CD4-positive, CD25-positive, alpha-beta regulatory T cell (primary cell): ENCODE measurements around the gene AMPD2. TPM values are rescaled to one million over a fixed set of nuclear protein-coding genes. Genes with fewer than 3 reads are reported as not detected.

Source experiments
- ATAC-seq, 2 donors: fragments of 150-1000 bp; cut with Tn5 transposase; one replicate each; pipeline ENCODE4 v1.10.0; 2021; ENCODE audit warnings: low read depth in 2 of 2, moderate number of reproducible peaks in 2 of 2, moderate library complexity in 1 of 2
- DNase-seq, 3 donors: peaks; one replicate each; pipeline versions ENCODE4 v3.0.0 to v3.0.0-alpha.2; 2012 to 2022; ENCODE audit warnings: mixed read lengths in 1 of 3
- H3K27ac ChIP-seq: one replicate; pipeline ENCODE4 v1.7.0; 2013; ENCODE audit warnings: mild to moderate bottlenecking, low read length; ENCODE audit not compliant: insufficient read depth, poor library complexity, severe bottlenecking
- H3K27me3 ChIP-seq: one replicate; pipeline ENCODE4 v1.7.0; 2013; ENCODE audit warnings: low read length; ENCODE audit not compliant: control insufficient read depth, insufficient read depth
- H3K36me3 ChIP-seq: one replicate; pipeline ENCODE4 v1.7.0; 2013; ENCODE audit warnings: mild to moderate bottlenecking, low read length, moderate library complexity; ENCODE audit not compliant: control insufficient read depth, insufficient read depth
- H3K4me1 ChIP-seq: 2 replicates; pipeline ENCODE4 v1.7.0; 2013; ENCODE audit warnings: mild to moderate bottlenecking, low read length; ENCODE audit not compliant: insufficient read depth, control insufficient read depth, poor library complexity, severe bottlenecking
- H3K4me3 ChIP-seq: one replicate; pipeline ENCODE4 v1.7.0; 2013; ENCODE audit warnings: low read depth, mild to moderate bottlenecking, low read length, moderate library complexity
- H3K9me3 ChIP-seq, 2 experiments: 1 replicate in 1 of 2; 2 replicates in 1 of 2; pipeline ENCODE4 v1.7.0; 2013; ENCODE audit warnings: low read length in 2 of 2, mild to moderate bottlenecking in 1 of 2, moderate library complexity in 1 of 2; ENCODE audit not compliant: control insufficient read depth in 2 of 2
- H3K27ac Mint-ChIP-seq, 3 donors: one replicate each; pipeline ENCODE4 v1.8.0; 2020 to 2022; ENCODE audit warnings: mild to moderate bottlenecking in 3 of 3, mixed read lengths in 3 of 3, moderate library complexity in 2 of 3
- H3K27me3 Mint-ChIP-seq: one replicate; pipeline ENCODE4 v1.8.0; 2022; ENCODE audit warnings: mild to moderate bottlenecking, mixed read lengths
- H3K36me3 Mint-ChIP-seq: one replicate; pipeline ENCODE4 v1.8.0; 2020; ENCODE audit warnings: mixed read lengths
- H3K4me1 Mint-ChIP-seq, 4 donors: one replicate each; pipeline ENCODE4 v1.8.0; 2020 to 2022; ENCODE audit warnings: mixed read lengths in 4 of 4, mild to moderate bottlenecking in 1 of 4
- H3K4me3 Mint-ChIP-seq, 4 donors: one replicate each; pipeline ENCODE4 v1.8.0; 2020 to 2022; ENCODE audit warnings: mild to moderate bottlenecking in 4 of 4, mixed read lengths in 4 of 4, moderate library complexity in 3 of 4
- H3K9me3 Mint-ChIP-seq, 7 donors: one replicate each; pipeline ENCODE4 v1.8.0; 2020 to 2022; ENCODE audit warnings: mixed read lengths in 7 of 7, mild to moderate bottlenecking in 3 of 7, moderate library complexity in 2 of 7
- polyA plus RNA-seq, 4 donors: library from polyadenylated mRNA; unstranded; fragments of 300-500 nt; fragmentation: Illumina TruSeq; gene quantifications; one replicate each; pipeline ENCODE4 v1.2.3, GENCODE V29; 2021
- total RNA-seq: library from RNA; stranded (reverse); gene quantifications from one replicate; pipeline ENCODE4 v1.2.3, GENCODE V29; 2022

Gene AMPD2
- total and polyA plus RNA-seq, 5 donors from 2014 or later: 23.3 to 203 (median 27.8) TPM

- ATAC-seq (no peak), DNase-seq (no peak)
- H3K9me3 ChIP-seq: no peaks in the 10 kb centered on the region
- H3K9me3 Mint-ChIP-seq: no peaks in the 10 kb centered on the region
- no peak overlapping the region for H3K4me3 ChIP-seq
- no peaks in the 10 kb centered on the region for H3K4me1 ChIP-seq
- H3K4me1 Mint-ChIP-seq: peaks cover 4 to 14% (median 9%) of the 10 kb centered on the region in 4 donors
- no peaks in the 10 kb centered on the region for H3K36me3 ChIP-seq
- H3K27me3 ChIP-seq: no peaks in the 10 kb centered on the region
- no peak overlapping the region for H3K4me3 Mint-ChIP-seq
- H3K27ac ChIP-seq: no peak overlapping the region
- H3K27ac Mint-ChIP-seq: no peak overlapping the region
- H3K27me3 Mint-ChIP-seq: no peaks in the 10 kb centered on the region
- H3K36me3 Mint-ChIP-seq: peaks cover 2% of the 10 kb centered on the region
Observed at GRCh38 chr1:109605381-109605780, 14.3 kb upstream of the AMPD2 start.

- Histone ChIP-seq H3K27ac (no peak overlapping the region), H3K4me3 (no peak overlapping the region), H3K36me3 (no peaks in the 10 kb centered on the region), H3K27me3 (peaks cover 2% of the 10 kb centered on the region), H3K4me1 (no peaks in the 10 kb centered on the region), H3K9me3 (no peaks in the 10 kb centered on the region)
- ATAC-seq (no peak), DNase-seq (no peak)
- Mint-ChIP-seq H3K27me3 (no peaks in the 10 kb centered on the region), H3K4me3 (no peak overlapping the region), H3K27ac (no peak overlapping the region), H3K9me3 (no peaks in the 10 kb centered on the region), H3K4me1 (peaks cover 0 to 3% (median 0%) of the 10 kb centered on the region in 4 donors), H3K36me3 (no peaks in the 10 kb centered on the region)
Observed at GRCh38 chr1:109609881-109610280, 9.8 kb upstream of the AMPD2 start.

GRCh38 chr1:109610609-109611307, 8.9 kb upstream of the AMPD2 start:
- Mint-ChIP-seq H3K36me3 (no peaks in the 10 kb centered on the region), H3K4me1 (peaks cover 0 to 3% (median 1%) of the 10 kb centered on the region in 4 donors), H3K9me3 (no peaks in the 10 kb centered on the region), H3K27me3 (no peaks in the 10 kb centered on the region), H3K4me3 (no peak overlapping the region), H3K27ac (no peak overlapping the region)
- no peak for DNase-seq
- H3K36me3 ChIP-seq: no peaks in the 10 kb centered on the region
- no peak overlapping the region for H3K27ac ChIP-seq
- H3K9me3 ChIP-seq: no peaks in the 10 kb centered on the region
- H3K4me1 ChIP-seq: no peaks in the 10 kb centered on the region
- H3K4me3 ChIP-seq: no peak overlapping the region
- peaks cover 2% of the 10 kb centered on the region for H3K27me3 ChIP-seq
- no peak for ATAC-seq

- Mint-ChIP-seq H3K4me3 (no peak overlapping the region), H3K27ac (no peak overlapping the region), H3K9me3 (no peaks in the 10 kb centered on the region), H3K27me3 (no peaks in the 10 kb centered on the region), H3K36me3 (no peaks in the 10 kb centered on the region), H3K4me1 (peaks cover under 1 to 9% (median 4%) of the 10 kb centered on the region in 4 donors)
- DNase-seq (no peak), ATAC-seq (no peak)
- Histone ChIP-seq H3K4me3 (no peak overlapping the region), H3K36me3 (no peaks in the 10 kb centered on the region), H3K27me3 (peaks cover 2% of the 10 kb centered on the region), H3K27ac (no peak overlapping the region), H3K9me3 (no peaks in the 10 kb centered on the region), H3K4me1 (no peaks in the 10 kb centered on the region)
Observed at GRCh38 chr1:109611308-109611990, 8.2 kb upstream of the AMPD2 start.

GRCh38 chr1:109613361-109614147, 6.1 kb upstream of the AMPD2 start:
- H3K27me3 ChIP-seq: peaks cover 2% of the 10 kb centered on the region
- no peak overlapping the region for H3K4me3 ChIP-seq
- peaks cover 0 to 23% (median 13%) of the 10 kb centered on the region in 4 donors for H3K4me1 Mint-ChIP-seq
- no peak overlapping the region for H3K27ac ChIP-seq
- DNase-seq (no peak), ATAC-seq (no peak)
- H3K27ac Mint-ChIP-seq: no peak overlapping the region
- H3K9me3 ChIP-seq: no peaks in the 10 kb centered on the region
- H3K27me3 Mint-ChIP-seq: no peaks in the 10 kb centered on the region
- no peaks in the 10 kb centered on the region for H3K36me3 Mint-ChIP-seq
- no peak overlapping the region for H3K4me3 Mint-ChIP-seq
- H3K9me3 Mint-ChIP-seq: no peaks in the 10 kb centered on the region
- H3K36me3 ChIP-seq: no peaks in the 10 kb centered on the region
- no peaks in the 10 kb centered on the region for H3K4me1 ChIP-seq

- Histone ChIP-seq H3K4me1 (peaks cover 17% of the 10 kb centered on the region), H3K27me3 (peaks cover 2% of the 10 kb centered on the region), H3K9me3 (no peaks in the 10 kb centered on the region), H3K27ac (no peak overlapping the region), H3K4me3 (no peak overlapping the region), H3K36me3 (no peaks in the 10 kb centered on the region)
- ATAC-seq: no peak
- H3K4me1 Mint-ChIP-seq: peaks cover 7 to 34% (median 24%) of the 10 kb centered on the region in 4 donors
- H3K9me3 Mint-ChIP-seq: no peaks in the 10 kb centered on the region
- peak in 1 of 3 donors; percentile 22 for DNase-seq
- H3K4me3 Mint-ChIP-seq: peak overlapping the region in 1 of 4 donors; percentile 76
- peaks cover 5% of the 10 kb centered on the region for H3K36me3 Mint-ChIP-seq
- peaks cover 4% of the 10 kb centered on the region for H3K27me3 Mint-ChIP-seq
- peak overlapping the region; percentile 22 to 63 (median 59) for H3K27ac Mint-ChIP-seq
Observed at GRCh38 chr1:109615879-109616278, 3.8 kb upstream of the AMPD2 start.

DNA sequence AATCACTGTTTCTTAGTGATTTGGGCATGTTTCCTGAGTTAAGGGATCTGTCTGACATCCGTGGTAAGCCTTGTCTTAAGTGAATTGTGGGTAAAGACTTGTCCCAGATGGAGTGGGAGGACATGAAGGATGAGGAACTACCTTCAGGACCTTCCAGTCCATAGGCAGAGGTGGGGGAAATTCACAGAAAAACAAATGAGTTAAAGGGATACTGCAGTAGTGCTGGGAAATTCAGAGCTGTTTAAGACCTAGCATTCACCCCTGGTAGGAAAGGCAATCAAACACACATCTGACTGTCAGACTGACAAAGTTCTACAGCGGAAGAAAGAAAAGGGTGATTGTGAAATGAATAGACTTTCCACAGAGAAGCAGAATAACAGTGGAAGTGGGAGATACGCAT, 3.2 kb upstream of the AMPD2 start:
- DNase-seq (no peak), ATAC-seq (no peak)
- Histone ChIP-seq H3K9me3 (no peaks in the 10 kb centered on the region), H3K4me1 (peaks cover 21% of the 10 kb centered on the region), H3K36me3 (no peaks in the 10 kb centered on the region), H3K27ac (no peak overlapping the region), H3K4me3 (no peak overlapping the region), H3K27me3 (peaks cover 2% of the 10 kb centered on the region)
- peaks cover 5% of the 10 kb centered on the region for H3K36me3 Mint-ChIP-seq
- peak overlapping the region; percentile 0 to 63 (median 59) for H3K27ac Mint-ChIP-seq
- H3K4me1 Mint-ChIP-seq: peaks cover 7 to 35% (median 25%) of the 10 kb centered on the region in 4 donors
- H3K9me3 Mint-ChIP-seq: no peaks in the 10 kb centered on the region
- peak overlapping the region in 2 of 4 donors; percentile 24 to 76 for H3K4me3 Mint-ChIP-seq
- H3K27me3 Mint-ChIP-seq: peaks cover 4% of the 10 kb centered on the region
